Cardiac ventricle fibroblast (primary cell): ENCODE data around the gene FBXO34. TPM values are rescaled to one million over a fixed set of nuclear protein-coding genes. Genes with fewer than 3 reads are reported as not detected.

Experiments used
- total RNA-seq: library from RNA; depleted of rRNA; stranded (reverse); fragments of >200 nt; gene quantifications from 2 replicates; pipeline ENCODE4 v1.2.3, GENCODE V29; 2015

Gene FBXO34, protein sequence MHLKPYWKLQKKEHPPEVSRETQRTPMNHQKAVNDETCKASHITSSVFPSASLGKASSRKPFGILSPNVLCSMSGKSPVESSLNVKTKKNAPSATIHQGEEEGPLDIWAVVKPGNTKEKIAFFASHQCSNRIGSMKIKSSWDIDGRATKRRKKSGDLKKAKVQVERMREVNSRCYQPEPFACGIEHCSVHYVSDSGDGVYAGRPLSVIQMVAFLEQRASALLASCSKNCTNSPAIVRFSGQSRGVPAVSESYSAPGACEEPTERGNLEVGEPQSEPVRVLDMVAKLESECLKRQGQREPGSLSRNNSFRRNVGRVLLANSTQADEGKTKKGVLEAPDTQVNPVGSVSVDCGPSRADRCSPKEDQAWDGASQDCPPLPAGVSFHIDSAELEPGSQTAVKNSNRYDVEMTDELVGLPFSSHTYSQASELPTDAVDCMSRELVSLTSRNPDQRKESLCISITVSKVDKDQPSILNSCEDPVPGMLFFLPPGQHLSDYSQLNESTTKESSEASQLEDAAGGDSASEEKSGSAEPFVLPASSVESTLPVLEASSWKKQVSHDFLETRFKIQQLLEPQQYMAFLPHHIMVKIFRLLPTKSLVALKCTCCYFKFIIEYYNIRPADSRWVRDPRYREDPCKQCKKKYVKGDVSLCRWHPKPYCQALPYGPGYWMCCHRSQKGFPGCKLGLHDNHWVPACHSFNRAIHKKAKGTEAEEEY
- 8.1 and 8.4 TPM in 2 replicates for total RNA-seq

DNA sequence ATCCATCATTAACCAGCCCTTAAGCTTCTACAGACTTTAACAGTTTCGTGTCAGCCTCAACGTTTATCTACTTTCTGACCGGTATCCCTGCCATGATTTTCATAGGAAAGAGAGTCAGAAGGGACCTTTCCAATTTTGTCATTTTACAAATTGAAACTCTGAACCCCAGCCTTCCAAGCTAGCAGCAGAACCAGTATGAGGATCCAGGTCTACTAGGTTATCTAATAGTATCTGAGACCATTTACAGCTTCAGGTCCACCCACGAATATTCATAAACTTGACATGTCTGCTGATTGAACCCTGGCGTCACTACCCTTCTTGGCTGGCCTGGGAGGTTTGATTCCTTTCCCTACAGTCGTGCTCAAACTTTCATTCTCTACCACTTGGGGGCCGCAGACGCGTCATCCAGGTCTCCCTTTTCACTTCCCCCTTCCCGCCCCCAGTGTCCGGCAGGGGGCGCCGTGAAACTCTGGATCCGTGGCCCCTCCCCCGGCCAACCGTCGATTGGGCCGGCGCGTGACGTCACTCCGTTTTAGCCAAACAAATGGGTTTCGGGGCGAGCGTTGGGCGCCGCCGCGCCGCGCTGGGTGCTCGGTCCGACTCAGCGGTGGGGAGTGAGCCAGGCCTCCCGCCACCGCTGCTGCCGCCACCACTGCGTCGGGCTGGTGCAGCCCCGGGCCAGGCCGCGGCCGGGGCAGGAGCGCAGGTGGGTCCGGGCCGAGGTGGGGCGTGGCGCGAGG is at the start of gene FBXO34:
Gene FBXO34 (plus strand): TSS at position 590 of the 740 bp plus-strand sequence. CDS start 78,970 bp downstream, outside the sequence.

Other genes starting within 250 kb of the FBXO34 start
- 2.6 and 3.9 TPM in 2 replicates for gene WDHD1, start 244.3 kb upstream of the FBXO34 start, total RNA-seq
- gene SOCS4, start 244.2 kb upstream of the FBXO34 start, total RNA-seq = 7.6 and 8.1 TPM in 2 replicates
- 29.0 and 56.2 TPM in 2 replicates for gene MAPK1IP1L, start 219.8 kb upstream of the FBXO34 start, total RNA-seq
- gene LGALS3, start 142.2 kb upstream of the FBXO34 start, total RNA-seq = 713 and 932 TPM in 2 replicates
- 1.6 and 2.6 TPM in 2 replicates for gene DLGAP5, start 79.8 kb upstream of the FBXO34 start, total RNA-seq
- gene ATG14, start 140.4 kb downstream of the FBXO34 start, total RNA-seq = 9.7 and 10.8 TPM in 2 replicates
- gene TBPL2, start 169.2 kb downstream of the FBXO34 start, total RNA-seq = not detected in 2 replicates